Duodenal mucosa (tissue), 2 donors: ENCODE measurements around the gene RARRES2.
A peak's percentile ranks its signal among the peaks of the same experiment; 100 is the strongest.

Experiments used
- H3K27ac ChIP-seq: one replicate; pipeline ENCODE4 v1.7.0; 2013; ENCODE audit warnings: low read depth, low read length
- H3K27me3 ChIP-seq, 2 donors: one replicate each; pipeline ENCODE4 v1.7.0; 2013; ENCODE audit warnings: low read length in 2 of 2, control low read depth in 1 of 2; ENCODE audit not compliant: insufficient read depth in 2 of 2, control insufficient read depth in 1 of 2
- H3K36me3 ChIP-seq, 2 donors: one replicate each; pipeline ENCODE4 v1.7.0; 2013; ENCODE audit warnings: low read length in 2 of 2, control low read depth in 1 of 2; ENCODE audit not compliant: insufficient read depth in 2 of 2, control insufficient read depth in 1 of 2
- H3K4me1 ChIP-seq, 2 donors: one replicate each; pipeline ENCODE4 v1.7.0; 2013; ENCODE audit warnings: low read length in 2 of 2, control low read depth in 1 of 2; ENCODE audit not compliant: insufficient read depth in 2 of 2, control insufficient read depth in 1 of 2
- H3K4me3 ChIP-seq, 2 donors: one replicate each; pipeline ENCODE4 v1.7.0; 2013; ENCODE audit warnings: low read length in 2 of 2, low read depth in 1 of 2
- H3K9ac ChIP-seq, 2 donors: one replicate each; pipeline ENCODE4 v1.7.0; 2013; ENCODE audit warnings: low read length in 2 of 2, low read depth in 1 of 2
- H3K9me3 ChIP-seq, 2 donors: one replicate each; pipeline ENCODE4 v1.7.0; 2013; ENCODE audit warnings: low read length in 2 of 2, control low read depth in 1 of 2; ENCODE audit not compliant: control insufficient read depth in 1 of 2

RARRES2 gene

DNA sequence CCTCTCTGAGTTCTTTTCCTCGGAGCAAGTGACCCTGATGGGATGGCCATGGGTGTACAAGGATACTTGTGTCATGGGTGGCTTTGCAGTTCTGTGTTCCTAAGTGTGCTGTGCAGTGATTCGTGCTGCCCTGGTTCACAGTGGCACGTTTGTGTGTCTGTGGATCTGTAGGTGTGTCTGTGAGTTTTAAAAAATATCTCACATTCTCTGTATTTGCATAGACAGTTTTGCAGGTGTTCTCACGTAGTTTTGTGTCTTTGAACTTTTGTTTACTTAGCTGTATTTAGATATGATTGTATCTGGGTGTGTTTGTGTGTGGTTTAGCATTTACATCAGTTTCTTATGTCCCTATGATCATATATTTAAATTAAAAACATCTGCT lies 41.4 kb upstream of the RARRES2 start:
- Histone ChIP-seq H3K36me3 (no peaks in the 10 kb centered on the region), H3K4me3 (no peak overlapping the region), H3K27me3 (no peaks in the 10 kb centered on the region), H3K9me3 (no peaks in the 10 kb centered on the region), H3K4me1 (peaks cover 54 to 64% of the 10 kb centered on the region in 2 donors), H3K9ac (peak overlapping the region in 1 of 2 donors; percentile 6), H3K27ac (no peak overlapping the region)

DNA sequence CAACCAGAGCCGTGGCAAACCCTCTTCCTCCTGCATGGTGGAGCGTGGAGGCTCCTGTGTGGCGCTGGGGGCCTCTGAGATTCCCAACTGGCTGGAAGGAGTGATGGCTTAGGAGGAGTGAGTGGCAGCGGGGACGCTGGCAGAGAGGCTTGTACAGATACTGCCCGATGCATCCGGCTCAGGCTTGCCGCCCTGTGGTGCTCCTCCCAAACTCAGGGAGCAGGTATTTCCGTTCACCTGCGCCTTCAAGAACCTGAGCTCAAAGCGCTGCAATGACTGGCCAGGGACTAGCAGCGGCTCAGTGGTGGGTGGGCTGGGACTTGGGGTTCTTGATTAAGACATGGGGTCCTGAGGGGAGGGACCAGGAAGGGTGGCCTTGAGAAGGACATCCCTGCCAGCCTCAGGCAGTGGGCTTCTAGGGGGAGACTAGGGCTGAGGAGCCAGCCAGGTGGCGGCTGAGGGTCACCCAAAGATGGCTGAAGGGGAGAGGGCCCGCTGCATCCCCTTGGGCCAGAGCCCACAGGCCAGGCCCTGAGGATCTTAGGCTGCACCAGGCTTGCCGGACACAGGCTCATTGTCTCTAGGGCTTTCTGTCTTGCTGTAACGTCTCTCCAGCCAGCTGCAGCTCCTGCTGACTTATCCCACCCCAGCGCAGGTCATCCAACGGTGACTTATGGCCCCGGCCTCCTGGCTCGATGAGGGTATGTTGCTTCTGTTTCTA lies 40.9 kb upstream of the RARRES2 start:
- Histone ChIP-seq H3K9ac (peak overlapping the region in 1 of 2 donors; percentile 6), H3K27me3 (no peaks in the 10 kb centered on the region), H3K4me3 (no peak overlapping the region), H3K9me3 (no peaks in the 10 kb centered on the region), H3K27ac (no peak overlapping the region), H3K4me1 (peaks cover 58 to 69% of the 10 kb centered on the region in 2 donors), H3K36me3 (no peaks in the 10 kb centered on the region)

GRCh38 chr7:150381785-150382122 lies 40.3 kb upstream of the RARRES2 start:
- Histone ChIP-seq H3K27ac (no peak overlapping the region), H3K4me3 (no peak overlapping the region), H3K9me3 (no peaks in the 10 kb centered on the region), H3K9ac (no peak overlapping the region), H3K4me1 (peaks cover 63 to 75% of the 10 kb centered on the region in 2 donors), H3K27me3 (no peaks in the 10 kb centered on the region), H3K36me3 (no peaks in the 10 kb centered on the region)

DNA sequence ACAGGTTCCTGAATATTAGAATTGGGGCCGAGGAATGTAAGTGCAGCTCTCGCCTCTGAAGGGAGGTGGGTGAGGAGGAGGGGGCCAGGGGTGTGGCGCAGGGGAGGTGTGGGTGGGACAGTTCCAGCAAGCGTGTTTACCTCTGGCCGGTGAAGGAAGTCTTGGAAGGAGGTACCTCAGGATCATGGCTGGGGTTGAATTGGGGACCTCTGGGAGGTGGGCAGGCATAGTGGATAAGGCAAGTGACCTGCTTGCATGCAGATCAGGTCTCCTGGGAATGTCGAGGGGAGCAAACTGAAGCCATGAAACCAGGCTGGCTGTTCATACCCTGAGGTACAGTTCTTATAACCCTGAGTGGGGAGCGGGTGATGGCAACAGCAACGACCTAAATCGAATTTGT lies 39.7 kb upstream of the RARRES2 start:
- Histone ChIP-seq H3K27ac (no peak overlapping the region), H3K27me3 (no peaks in the 10 kb centered on the region), H3K36me3 (no peaks in the 10 kb centered on the region), H3K9me3 (no peaks in the 10 kb centered on the region), H3K4me1 (peaks cover 70 to 81% of the 10 kb centered on the region in 2 donors), H3K9ac (no peak overlapping the region), H3K4me3 (no peak overlapping the region)

DNA sequence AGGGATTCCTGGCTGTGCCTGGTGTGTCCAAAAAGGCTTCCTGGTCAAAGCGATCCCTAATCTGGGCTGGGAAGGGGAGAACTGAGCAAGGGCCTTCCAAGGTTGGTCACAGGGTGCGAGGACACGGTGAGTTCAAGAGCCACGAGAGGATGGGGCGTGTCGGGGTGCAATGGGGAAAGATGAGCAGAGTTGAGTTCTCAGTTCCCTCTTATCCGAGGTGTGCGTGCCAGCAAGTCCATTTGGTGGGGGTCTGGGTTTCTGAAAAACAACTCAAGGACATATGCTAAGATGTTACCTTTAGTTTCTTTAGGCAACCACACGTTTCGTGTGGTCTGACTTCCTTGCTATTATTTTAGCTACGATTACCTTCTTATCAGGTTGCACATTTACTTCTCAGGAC lies 39.0 kb upstream of the RARRES2 start:
- no peak overlapping the region for H3K27ac ChIP-seq
- peak overlapping the region in 1 of 2 donors; percentile 76 for H3K9ac ChIP-seq
- H3K9me3 ChIP-seq = no peaks in the 10 kb centered on the region
- H3K27me3 ChIP-seq = no peaks in the 10 kb centered on the region
- H3K36me3 ChIP-seq = no peaks in the 10 kb centered on the region
- H3K4me1 ChIP-seq = peaks cover 73 to 85% of the 10 kb centered on the region in 2 donors
- H3K4me3 ChIP-seq = peak overlapping the region; percentile 84 to 86

DNA sequence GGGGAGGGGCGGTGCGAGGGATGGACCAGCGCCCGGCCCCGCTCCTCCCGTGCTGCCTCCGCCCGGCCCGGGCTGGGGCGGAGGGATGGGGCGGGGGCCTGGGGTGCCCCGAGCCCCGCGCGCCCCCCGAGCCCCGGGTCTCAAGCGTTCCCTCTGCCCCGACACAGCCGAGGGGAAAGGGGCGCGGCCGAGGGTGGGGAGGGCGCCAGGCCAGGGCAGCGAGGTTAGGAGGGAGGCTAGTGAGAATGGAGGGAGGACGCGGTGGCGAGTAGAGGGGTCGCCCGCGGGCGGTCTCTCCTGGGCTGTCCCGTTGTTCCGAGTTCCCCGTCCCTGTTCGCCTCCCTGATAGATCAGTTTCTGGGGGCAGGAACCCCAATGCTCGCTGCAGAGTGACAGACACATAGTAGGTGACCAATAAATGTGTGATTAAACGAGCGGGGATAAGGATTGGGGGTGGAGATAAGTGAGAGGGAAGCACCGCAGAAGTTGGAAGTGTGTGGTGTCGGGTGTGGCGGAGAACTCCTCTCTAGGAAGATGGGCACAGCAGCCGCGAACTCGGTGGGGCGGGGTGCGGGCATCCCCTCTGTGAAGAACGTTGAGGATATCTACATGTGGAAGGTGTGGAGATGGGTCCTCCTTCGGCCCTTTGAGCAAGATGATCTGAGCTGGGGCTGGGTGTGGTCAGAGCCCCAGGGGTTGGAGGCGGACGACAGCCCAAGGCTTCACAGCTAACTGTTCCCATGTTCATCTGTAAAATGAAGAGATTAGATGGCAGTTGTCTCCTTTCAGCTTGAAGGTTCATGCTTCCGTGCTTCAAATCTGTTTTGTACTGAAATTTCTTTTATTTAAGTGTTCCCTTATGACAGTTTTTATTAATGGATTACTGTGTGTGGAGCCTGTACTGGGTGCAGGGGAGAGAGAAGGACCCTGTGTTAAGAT lies 38.3 kb upstream of the RARRES2 start:
- Histone ChIP-seq H3K9me3 (no peaks in the 10 kb centered on the region), H3K9ac (peak overlapping the region; percentile 59 to 76), H3K27ac (peak overlapping the region; percentile 64), H3K4me3 (peak overlapping the region; percentile 84 to 86), H3K4me1 (peaks cover 66 to 78% of the 10 kb centered on the region in 2 donors), H3K36me3 (no peaks in the 10 kb centered on the region), H3K27me3 (no peaks in the 10 kb centered on the region)

DNA sequence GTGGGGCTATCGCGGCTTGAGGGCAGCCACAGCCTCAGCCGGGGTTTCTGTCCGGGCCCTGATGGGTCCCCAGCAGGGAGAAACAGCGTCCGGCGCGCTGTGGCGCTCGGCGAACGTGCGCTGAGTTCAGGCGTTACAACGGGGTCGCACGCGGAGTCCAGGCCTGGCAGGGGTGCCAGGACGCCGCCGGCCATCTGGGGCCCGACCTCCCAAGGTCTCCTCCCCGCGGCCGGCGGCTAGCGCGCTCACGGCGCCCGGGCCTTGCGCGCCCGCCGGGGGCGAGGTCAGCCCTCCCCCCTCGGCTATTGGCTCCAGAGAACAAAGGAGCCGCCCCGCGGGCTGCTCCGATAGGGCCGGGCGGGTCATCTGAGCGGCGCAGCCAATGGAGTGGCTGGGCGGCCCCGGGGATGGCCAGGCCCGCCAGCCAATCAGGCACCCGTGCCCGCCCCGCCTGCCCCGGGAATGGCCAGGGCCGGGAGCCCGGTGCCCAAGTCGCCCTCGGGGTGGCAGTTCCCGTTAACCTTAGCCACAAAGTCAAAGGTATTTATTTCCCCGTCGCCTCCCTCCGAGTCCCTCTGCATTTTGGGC lies 37.5 kb upstream of the RARRES2 start, which contains the start of gene ZNF775:
Gene ZNF775 (plus strand): TSS at position 478 of the 588 bp plus-strand sequence. CDS start 9,141 bp downstream, outside the sequence.
- H3K4me3 ChIP-seq = peak within 1 kb of the TSS; percentile 84 to 86
- peaks cover 0 to 7% of the 10 kb centered on the region in 2 donors for H3K36me3 ChIP-seq
- no peaks in the 10 kb centered on the region for H3K9me3 ChIP-seq
- peaks cover 68 to 78% of the 10 kb centered on the region in 2 donors for H3K4me1 ChIP-seq
- peak within 1 kb of the TSS; percentile 92 for H3K27ac ChIP-seq
- peak within 1 kb of the TSS; percentile 87 to 89 for H3K9ac ChIP-seq
- H3K27me3 ChIP-seq = no peaks in the 10 kb centered on the region

DNA sequence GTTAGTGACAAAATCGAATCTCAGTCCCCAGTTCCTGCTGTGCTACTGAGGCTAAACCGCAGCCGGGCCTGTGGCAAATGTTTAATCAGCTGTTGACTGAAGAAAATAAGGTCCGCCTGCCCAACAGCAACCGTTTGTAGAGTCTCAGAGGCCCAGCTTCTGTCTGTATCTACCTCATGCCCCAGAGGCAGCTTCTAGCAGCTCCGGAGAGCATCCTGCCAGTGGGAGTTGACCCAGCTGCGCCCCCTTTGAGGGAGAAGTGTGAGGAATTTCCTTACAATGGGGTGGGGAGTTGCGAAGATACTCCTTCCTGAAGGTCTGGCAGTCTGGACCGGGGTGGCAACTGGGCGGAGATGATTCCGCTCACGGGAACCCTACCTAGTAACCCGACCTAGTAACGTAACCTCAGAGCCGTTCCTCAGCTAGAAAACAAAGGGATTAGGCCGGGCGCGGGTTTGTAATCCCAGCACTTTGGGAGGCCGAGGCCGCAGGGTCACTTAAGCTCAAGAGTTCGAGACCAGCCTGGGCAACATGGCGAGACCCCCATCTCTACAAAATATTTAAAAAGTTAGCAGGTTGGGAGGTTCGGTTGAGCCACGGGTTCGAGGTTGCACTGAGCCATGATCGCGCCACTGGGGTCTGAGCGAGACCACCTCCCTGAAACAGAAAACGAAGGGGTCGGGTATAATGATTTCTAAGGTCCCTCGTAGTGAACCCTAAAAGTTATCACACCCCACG lies 36.9 kb upstream of the RARRES2 start:
- H3K4me1 ChIP-seq = peaks cover 68 to 78% of the 10 kb centered on the region in 2 donors
- peaks cover 5 to 13% of the 10 kb centered on the region in 2 donors for H3K36me3 ChIP-seq
- H3K27me3 ChIP-seq = no peaks in the 10 kb centered on the region
- peak overlapping the region; percentile 92 for H3K27ac ChIP-seq
- no peaks in the 10 kb centered on the region for H3K9me3 ChIP-seq
- peak overlapping the region; percentile 76 to 80 for H3K4me3 ChIP-seq
- peak overlapping the region; percentile 87 to 89 for H3K9ac ChIP-seq

- Histone ChIP-seq H3K36me3 (peaks cover 10 to 19% of the 10 kb centered on the region in 2 donors), H3K4me1 (peaks cover 69 to 78% of the 10 kb centered on the region in 2 donors), H3K9ac (peak overlapping the region; percentile 87 to 89), H3K4me3 (no peak overlapping the region), H3K27ac (no peak overlapping the region), H3K9me3 (no peaks in the 10 kb centered on the region), H3K27me3 (no peaks in the 10 kb centered on the region)
These were observed 36.2 kb upstream of the RARRES2 start for GRCh38 chr7:150377635-150378034.
